OCI-M1 (cell line): ENCODE data around the gene CTCFL.
A peak's percentile ranks its signal among the peaks of the same experiment; 100 is the strongest.
"Not testable (repeated sequence)": the region's sequence is repeated elsewhere in the genome, so short reads cannot be mapped to it uniquely, and the experiment has no call there.

Source experiments
- DNase-seq: peaks from one replicate; lab custom pipeline; 2025; lab: John Stamatoyannopoulos, UW

The CTCFL gene

DNA sequence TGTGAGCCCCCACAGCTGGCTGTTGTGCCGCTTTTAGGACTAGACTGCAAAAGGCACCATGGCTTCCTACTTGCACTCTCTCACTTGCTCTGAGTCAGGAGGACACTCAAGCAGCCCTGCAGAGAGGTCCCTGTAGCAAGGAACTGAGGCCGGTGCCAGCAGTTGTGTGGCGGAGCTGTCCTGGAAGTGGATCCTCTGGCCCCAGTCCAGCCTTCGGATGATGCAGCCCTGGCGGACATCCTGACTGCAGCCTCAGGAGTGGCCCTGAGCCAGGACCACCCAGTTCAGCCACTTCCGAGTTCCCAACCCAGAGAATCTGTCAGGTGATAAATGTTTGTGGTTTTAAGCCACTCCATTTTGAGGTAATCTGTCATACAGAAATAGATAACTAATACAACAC lies 17.5 kb downstream of the CTCFL start:
- no peak for DNase-seq

GRCh38 chr20:57505979-57506378 lies 19.0 kb downstream of the CTCFL start:
- no peak for DNase-seq

DNA sequence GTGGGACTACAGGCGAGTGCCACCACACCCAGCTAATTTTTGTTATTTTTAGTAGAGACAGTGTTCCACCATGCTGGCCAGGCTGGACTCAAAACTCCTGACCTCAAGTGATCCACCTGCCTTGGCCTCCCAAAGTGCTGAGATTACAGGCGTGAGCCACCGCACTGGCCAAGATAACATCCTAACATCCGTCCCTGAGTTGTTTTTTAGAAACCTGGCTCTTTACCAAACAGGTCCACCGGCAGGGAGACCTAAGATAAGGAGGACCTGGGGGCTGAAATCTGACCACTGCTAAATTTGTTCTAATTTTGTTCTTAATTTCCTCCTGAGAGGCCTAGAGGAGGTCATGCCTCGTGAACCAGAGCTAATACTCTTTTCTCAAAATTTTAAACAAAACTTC lies 20.5 kb downstream of the CTCFL start:
- DNase-seq = no peak

DNA sequence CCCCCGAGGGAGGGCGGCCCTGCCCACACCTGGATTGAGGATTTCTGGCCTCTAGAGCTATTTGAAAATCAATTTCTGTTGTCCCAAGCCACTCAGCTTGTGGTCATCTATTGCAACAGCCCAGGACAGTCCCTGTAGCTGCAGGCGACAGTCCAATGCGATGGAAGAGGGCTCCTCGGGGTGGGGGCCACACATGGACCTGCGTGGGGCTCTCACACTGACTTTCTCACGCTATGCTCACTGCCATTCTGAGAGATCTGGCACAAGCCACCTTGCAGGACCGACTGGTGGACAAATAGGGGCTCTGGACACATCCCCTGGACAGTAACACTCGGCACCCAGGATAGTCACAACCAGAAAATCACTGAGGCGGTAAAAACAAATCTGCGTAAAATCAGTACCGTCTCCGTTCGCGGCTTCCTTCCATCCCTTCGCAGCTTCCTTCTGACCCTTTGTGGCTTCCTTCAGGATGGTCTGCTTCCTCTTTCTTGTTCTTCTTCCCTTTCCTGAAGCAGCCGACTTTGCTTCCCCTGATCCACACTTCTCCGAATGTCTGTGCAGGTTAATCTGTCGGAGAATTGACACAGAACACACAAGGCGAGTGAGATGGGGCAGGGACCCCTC lies 21.8 kb downstream of the CTCFL start:
- DNase-seq = no peak

DNA sequence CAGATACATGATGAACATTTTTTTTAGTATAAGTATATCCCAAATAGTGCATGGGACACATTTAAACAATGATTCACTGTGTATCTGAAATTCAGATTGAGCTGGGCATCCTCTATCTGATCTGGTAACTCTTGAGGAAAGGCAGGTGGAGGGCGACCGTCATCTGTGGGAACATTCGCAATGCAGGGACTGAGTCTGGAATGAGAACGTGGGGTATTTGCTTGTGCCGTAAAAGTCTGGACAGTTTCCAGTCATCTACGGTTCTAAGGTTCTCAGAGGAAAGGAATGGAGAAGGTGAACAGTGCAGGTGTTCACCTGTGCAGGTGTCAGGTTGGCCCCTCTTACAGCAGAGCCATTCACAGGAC lies 22.6 kb downstream of the CTCFL start:
- no peak for DNase-seq

GRCh38 chr20:57501461-57502335 lies 23.2 kb downstream of the CTCFL start:
- no peak for DNase-seq

GRCh38 chr20:57500962-57501361 lies 24.0 kb downstream of the CTCFL start:
- no peak for DNase-seq

- DNase-seq = no peak
Observed at GRCh38 chr20:57500235-57500634, 24.7 kb downstream of the CTCFL start.

DNA sequence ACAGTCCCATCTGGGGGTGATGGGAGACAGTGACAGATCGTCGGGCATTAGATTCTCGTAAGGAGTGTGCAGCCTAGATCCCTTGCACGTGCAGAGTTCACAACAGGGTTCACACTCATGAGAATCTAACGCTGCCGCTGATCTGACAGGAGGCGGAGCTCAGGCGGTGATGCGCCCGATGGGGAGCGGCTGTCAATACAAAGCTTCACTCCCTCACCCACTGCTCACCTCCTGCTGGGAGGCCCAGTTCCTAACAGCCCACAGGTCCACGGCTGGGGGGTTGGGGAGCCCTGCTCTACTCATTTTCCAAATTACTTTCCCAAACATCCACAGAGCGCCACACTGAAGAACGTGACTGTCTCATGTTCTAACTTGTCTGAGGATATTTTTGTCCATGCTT lies 25.3 kb downstream of the CTCFL start:
- DNase-seq = no peak

DNA sequence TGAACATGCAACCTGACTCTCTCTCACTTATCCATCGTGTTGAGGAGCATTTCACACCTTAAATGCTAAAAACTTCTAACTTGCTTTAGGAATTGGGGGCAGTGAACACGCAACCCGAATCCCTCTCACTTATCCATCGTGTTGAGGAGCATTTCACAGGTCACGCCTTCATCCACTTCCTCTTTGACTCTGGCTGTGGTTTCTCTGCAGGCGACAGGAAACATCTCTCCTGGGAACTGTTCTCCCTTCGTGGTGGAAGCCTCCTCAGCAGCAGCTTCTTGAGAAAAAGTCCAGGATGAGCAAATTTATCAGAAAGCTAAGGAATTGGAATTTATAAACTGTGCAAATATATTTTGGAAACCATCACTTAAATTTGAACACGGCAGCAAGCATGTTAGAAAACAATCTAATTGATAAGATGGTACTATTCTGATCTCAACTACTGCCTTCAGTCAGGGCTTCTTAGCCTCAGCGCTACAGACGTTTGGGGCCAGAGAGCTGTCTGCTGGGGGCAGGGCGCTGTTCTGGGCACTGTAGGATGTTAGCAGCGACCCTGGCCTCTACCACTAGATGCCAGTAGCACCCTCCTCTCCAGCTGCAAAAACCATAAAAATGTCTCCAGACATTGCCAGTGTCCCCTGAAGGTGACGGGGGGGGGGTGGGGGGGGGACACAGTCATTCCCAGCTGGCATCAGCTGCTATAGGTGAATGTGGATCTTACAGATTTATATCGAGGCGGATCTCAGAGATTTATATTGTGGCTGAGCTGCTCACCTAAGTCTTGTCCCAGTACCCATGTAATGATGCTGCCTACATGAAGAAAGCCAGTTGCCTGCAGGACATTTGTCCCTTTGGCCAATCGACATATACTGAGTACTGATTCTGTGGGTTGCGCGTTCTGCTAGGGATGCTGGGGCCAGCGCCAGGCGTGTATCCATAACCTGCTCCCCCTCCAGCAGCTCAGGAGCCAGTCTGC lies 26.2 kb downstream of the CTCFL start:
- peak; percentile 81 for DNase-seq

DNA sequence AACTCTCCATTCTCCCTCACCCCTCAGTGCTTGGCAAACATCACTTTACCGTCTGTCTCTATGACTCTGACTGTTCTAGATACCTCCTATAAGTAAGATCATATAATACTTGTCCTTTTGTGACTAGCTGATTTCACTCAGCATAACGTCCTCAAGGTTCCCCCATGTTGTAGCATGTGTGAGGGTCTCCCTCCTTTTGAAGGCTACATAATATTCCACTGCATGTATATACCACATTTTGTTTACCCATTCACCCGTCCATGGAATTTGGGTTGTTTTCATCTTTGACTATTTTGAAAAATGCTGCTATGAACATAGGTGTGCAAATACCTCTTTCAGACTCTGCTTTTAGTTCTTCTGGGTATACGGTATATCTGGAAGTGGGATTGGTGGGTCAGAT lies 28.3 kb downstream of the CTCFL start:
- no peak for DNase-seq

- no peak for DNase-seq
Observed at GRCh38 chr20:57495978-57496377, 29.0 kb downstream of the CTCFL start.

DNA sequence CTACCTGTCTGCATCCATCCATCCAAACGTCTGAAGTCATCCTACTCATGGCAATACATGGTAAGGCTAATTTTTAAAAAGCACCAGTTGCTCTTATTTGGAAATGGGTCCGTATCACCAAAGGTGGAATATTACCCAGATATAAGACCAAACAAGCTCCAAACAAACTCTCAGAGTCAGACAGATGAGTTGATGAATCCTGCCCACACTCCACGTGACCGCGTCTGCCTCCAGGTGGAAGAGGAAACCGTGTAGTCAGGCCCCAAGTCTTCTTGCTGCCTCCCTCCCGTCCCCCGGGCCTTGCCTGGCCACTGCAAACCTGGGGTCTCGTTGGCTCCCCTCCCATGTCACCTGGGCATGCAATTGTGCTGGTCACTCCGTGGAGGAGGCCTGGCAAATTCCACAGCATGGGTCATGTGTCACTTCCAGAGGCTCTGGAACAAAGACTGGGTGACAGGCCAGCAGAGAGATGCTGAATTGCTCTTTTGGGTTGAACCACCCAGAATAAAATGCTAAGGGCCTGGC lies 31.8 kb downstream of the CTCFL start:
- no peak for DNase-seq

- no peak for DNase-seq
Observed at GRCh38 chr20:57491373-57491772, 33.6 kb downstream of the CTCFL start.

DNA sequence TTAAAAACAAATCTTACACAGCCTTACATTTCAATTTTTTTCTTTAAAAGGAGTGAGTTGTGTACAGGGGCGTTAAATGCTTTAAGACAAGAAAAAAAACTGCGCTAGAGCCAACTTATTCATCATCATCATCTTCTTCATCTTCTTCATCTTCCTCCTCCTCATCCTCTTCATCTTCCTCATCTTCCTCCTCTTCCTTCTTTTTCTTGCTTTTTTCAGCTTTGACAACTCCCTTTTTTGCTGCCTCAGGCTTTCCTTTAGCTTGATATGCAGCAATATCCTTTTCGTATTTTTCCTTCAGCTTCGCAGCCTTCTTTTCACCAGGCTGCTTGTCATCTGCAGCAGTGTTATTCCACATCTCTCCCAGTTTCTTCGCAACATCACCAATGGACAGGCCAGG lies 36.7 kb downstream of the CTCFL start:
- DNase-seq = not testable (repeated sequence)

GRCh38 chr20:57485770-57486169 lies 39.2 kb downstream of the CTCFL start:
- DNase-seq = no peak

DNA sequence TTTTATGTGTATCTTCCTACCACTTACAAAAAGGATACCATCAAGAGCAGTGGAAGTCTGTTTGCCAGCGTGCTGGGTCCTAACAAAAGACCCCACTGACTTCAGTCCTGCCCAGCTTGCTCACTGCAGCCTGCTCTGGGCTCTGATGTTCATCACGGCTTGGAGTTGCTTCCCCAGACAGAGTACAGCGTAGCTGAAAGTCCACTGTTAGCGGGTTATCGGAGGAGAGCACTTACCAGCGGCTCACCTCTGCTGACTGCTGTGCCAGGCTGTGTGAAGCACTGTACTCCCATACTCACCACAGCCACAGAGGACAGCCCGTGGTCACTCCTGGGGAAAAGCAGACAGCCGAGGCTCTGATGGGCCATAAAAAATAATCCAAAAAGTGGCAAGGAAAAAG lies 40.2 kb downstream of the CTCFL start:
- DNase-seq = no peak

GRCh38 chr20:57483287-57484050 lies 41.5 kb downstream of the CTCFL start:
- DNase-seq = no peak

DNA sequence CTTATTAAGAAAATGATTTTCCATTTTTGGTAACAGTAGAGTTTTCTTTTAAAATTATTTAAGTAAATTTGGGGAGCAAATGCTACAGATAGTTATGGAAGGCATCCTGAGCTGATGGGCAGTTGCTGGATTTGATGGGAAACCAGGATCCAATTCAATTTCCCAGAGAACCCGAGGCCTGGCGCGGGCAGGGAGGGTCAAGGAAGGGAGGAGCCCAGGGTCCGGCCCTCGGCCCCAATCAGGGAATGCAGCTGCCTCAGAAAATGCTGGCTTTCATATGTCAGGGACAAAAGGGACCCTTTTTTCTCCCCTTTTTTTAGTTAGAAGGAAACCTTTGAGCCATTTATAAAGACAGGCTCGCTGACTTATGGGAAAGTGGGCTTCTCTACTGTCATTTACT lies 42.1 kb downstream of the CTCFL start:
- DNase-seq = no peak

GRCh38 chr20:57482148-57482547 lies 42.8 kb downstream of the CTCFL start:
- no peak for DNase-seq

GRCh38 chr20:57481281-57481711 lies 43.6 kb downstream of the CTCFL start:
- no peak for DNase-seq
